SK-N-MC (cell line): ENCODE measurements around the gene ZNF175.

Source experiments
- EZH2 ChIP-seq: fragments of 200-600 bp; sonication (generic); IDR thresholded peaks from one replicate; pipeline ENCODE4 v1.6.1; 2017; ENCODE audit warnings: antibody characterized with exemption
- POLR2AphosphoS5 ChIP-seq: IDR thresholded peaks from 2 replicates; pipeline ENCODE4 v1.6.1; 2012; ENCODE audit warnings: mild to moderate bottlenecking, low read depth, low read length, borderline replicate concordance

- TF ChIP-seq POLR2AphosphoS5, result no peak
- no peak for TF ChIP-seq EZH2
These were observed 15.1 kb downstream of the ZNF175 start for GRCh38 chr19:51586103-51586728.
